Measurements from ENCODE around the gene RABGAP1L. TPM values are rescaled to one million over a fixed set of nuclear protein-coding genes. Genes with fewer than 3 reads are reported as not detected.
"Not testable (repeated sequence)": the region's sequence is repeated elsewhere in the genome, so short reads cannot be mapped to it uniquely, and the experiment has no call there.

Gene RABGAP1L
- polyA plus RNA-seq, 4 donors, result 20.6 to 53.9 (median 25.1) TPM

- H3K27ac ChIP-seq (ENCODE audit: low read depth in 1 of 3, low read length in 2 of 3), result no peak overlapping the region
- FAIRE-seq, result no peak
- peaks cover 0 to 3% (median 0%) of the 10 kb centered on the region in 3 donors for H3K36me3 ChIP-seq (ENCODE audit: control insufficient read depth in 3 of 3, insufficient read depth in 2 of 3, low read depth in 1 of 3, low read length in 3 of 3)
- H3K4me1 ChIP-seq (ENCODE audit: control insufficient read depth in 3 of 3, insufficient read depth in 2 of 3, low read depth in 1 of 3, low read length in 2 of 3), result peaks cover 0 to 11% (median 8%) of the 10 kb centered on the region in 3 donors
- no peaks in the 10 kb centered on the region for H3K27me3 ChIP-seq (ENCODE audit: control insufficient read depth in 3 of 3, insufficient read depth in 3 of 3, low read length in 3 of 3)
- H3K9me3 ChIP-seq (ENCODE audit: control insufficient read depth in 2 of 2, insufficient read depth in 1 of 2, low read depth in 1 of 2, low read length in 1 of 2), result no peaks in the 10 kb centered on the region
- H3K4me3 ChIP-seq (ENCODE audit: low read depth in 1 of 3, low read length in 3 of 3), result no peak overlapping the region
- no peak for DNase-seq
- 80 to 94% (median 87%) methylated on average over 2 of the region's 2 CpGs for WGBS, 3 donors
Observed at GRCh38 chr1:174167265-174167803, 8.0 kb downstream of the RABGAP1L start.

DNA sequence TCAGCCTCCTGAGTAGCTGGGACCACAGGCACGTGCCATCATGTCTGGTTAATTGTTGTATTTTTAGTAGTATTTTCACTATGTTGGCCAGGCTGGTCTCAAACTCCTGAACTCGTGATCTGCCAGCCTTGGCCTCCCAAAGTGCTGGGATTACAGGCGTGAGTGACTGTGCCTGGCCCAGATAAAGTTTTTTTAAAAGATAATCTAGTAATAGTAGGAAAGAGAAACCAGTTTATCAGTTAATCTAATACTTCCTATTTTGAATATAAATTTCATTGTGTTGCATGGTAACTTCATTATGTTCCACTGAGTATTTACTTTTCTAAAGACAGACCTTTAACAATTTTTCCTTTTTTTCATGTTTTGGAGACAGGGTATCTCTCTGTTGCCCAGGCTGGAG, 10.0 kb downstream of the RABGAP1L start:
- H3K36me3 ChIP-seq (ENCODE audit: control insufficient read depth in 3 of 3, insufficient read depth in 2 of 3, low read depth in 1 of 3, low read length in 3 of 3), result peaks cover 0 to 3% (median 0%) of the 10 kb centered on the region in 3 donors
- no peak overlapping the region for H3K27ac ChIP-seq (ENCODE audit: low read depth in 1 of 3, low read length in 2 of 3)
- H3K9me3 ChIP-seq (ENCODE audit: control insufficient read depth in 2 of 2, insufficient read depth in 1 of 2, low read depth in 1 of 2, low read length in 1 of 2), result no peaks in the 10 kb centered on the region
- 46 to 75% (median 63%) methylated on average over 3 of the region's 3 CpGs for WGBS, 3 donors
- no peak overlapping the region for H3K4me3 ChIP-seq (ENCODE audit: low read depth in 1 of 3, low read length in 3 of 3)
- DNase-seq, result no peak
- no peaks in the 10 kb centered on the region for H3K27me3 ChIP-seq (ENCODE audit: control insufficient read depth in 3 of 3, insufficient read depth in 3 of 3, low read length in 3 of 3)
- peaks cover 2 to 7% (median 6%) of the 10 kb centered on the region in 3 donors for H3K4me1 ChIP-seq (ENCODE audit: control insufficient read depth in 3 of 3, insufficient read depth in 2 of 3, low read depth in 1 of 3, low read length in 2 of 3)
- no peak for FAIRE-seq

DNA sequence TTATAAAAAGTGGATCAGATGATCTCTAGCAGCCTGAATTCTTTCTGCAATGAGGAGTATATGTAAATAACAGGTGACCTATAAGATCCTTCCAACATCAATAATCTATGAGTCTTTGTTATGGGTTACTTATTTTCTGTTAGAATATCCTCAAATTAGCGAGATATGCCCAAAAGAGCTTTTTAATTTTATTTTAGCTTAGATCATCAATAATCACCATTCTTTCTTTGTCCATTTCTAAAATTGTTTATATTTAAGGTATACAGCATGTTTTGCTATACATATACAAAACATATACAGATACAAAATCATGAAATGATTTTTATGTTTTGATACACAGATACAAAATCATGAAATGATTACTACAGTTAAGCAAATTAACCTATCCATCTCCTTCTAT, 11.8 kb downstream of the RABGAP1L start:
- FAIRE-seq (no peak), DNase-seq (no peak)
- no peaks in the 10 kb centered on the region for H3K9me3 ChIP-seq (ENCODE audit: control insufficient read depth in 2 of 2, insufficient read depth in 1 of 2, low read depth in 1 of 2, low read length in 1 of 2)
- H3K4me3 ChIP-seq (ENCODE audit: low read depth in 1 of 3, low read length in 3 of 3), result no peak overlapping the region
- peaks cover 0 to 2% (median 0%) of the 10 kb centered on the region in 3 donors for H3K36me3 ChIP-seq (ENCODE audit: control insufficient read depth in 3 of 3, insufficient read depth in 2 of 3, low read depth in 1 of 3, low read length in 3 of 3)
- no peaks in the 10 kb centered on the region for H3K27me3 ChIP-seq (ENCODE audit: control insufficient read depth in 3 of 3, insufficient read depth in 3 of 3, low read length in 3 of 3)
- 92 to 97% (median 97%) methylated on average over 1 of the region's 1 CpG for WGBS, 3 donors
- peaks cover 3 to 11% (median 4%) of the 10 kb centered on the region in 3 donors for H3K4me1 ChIP-seq (ENCODE audit: control insufficient read depth in 3 of 3, insufficient read depth in 2 of 3, low read depth in 1 of 3, low read length in 2 of 3)
- no peak overlapping the region for H3K27ac ChIP-seq (ENCODE audit: low read depth in 1 of 3, low read length in 2 of 3)

GRCh38 chr1:174174461-174175329, 15.4 kb downstream of the RABGAP1L start:
- Histone ChIP-seq H3K4me1 (ENCODE audit: control insufficient read depth in 3 of 3, insufficient read depth in 2 of 3, low read depth in 1 of 3, low read length in 2 of 3) (peaks cover 3 to 5% (median 4%) of the 10 kb centered on the region in 3 donors), H3K27ac (ENCODE audit: low read depth in 1 of 3, low read length in 2 of 3) (peak overlapping the region in 1 of 3 donors; percentile 47), H3K36me3 (ENCODE audit: control insufficient read depth in 3 of 3, insufficient read depth in 2 of 3, low read depth in 1 of 3, low read length in 3 of 3) (peaks cover 0 to 2% (median 0%) of the 10 kb centered on the region in 3 donors), H3K4me3 (ENCODE audit: low read depth in 1 of 3, low read length in 3 of 3) (no peak overlapping the region), H3K9me3 (ENCODE audit: control insufficient read depth in 2 of 2, insufficient read depth in 1 of 2, low read depth in 1 of 2, low read length in 1 of 2) (peaks cover 0 to 3% of the 10 kb centered on the region in 2 donors), H3K27me3 (ENCODE audit: control insufficient read depth in 3 of 3, insufficient read depth in 3 of 3, low read length in 3 of 3) (no peaks in the 10 kb centered on the region)
- DNase-seq, result peak; percentile 37 to 74
- FAIRE-seq, result no peak
- WGBS, 3 donors, result 52 to 64% (median 56%) methylated on average over 6 of the region's 6 CpGs

DNA sequence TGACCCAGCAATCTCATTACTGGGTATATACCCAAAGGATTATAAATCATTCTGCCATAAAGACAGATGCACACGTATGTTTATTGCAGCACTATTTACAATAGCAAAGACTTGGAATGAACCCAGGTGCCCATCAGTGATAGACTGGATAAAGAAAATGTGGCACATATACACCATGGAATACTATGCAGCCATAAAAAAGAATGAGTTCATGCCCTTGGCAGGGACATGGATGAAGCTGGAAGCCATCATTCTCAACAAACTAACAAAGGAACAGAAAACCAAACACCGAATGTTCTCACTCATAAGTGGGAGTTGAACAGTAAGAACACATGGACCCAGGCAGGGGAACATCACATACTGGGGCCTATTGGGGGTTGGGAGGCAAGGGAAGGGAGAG, 19.1 kb downstream of the RABGAP1L start:
- DNase-seq; H3K4me3 ChIP-seq (ENCODE audit: low read depth in 1 of 3, low read length in 3 of 3); FAIRE-seq; H3K4me1 ChIP-seq (ENCODE audit: control insufficient read depth in 3 of 3, insufficient read depth in 2 of 3, low read depth in 1 of 3, low read length in 2 of 3); H3K27me3 ChIP-seq (ENCODE audit: control insufficient read depth in 3 of 3, insufficient read depth in 3 of 3, low read length in 3 of 3); H3K9me3 ChIP-seq (ENCODE audit: control insufficient read depth in 2 of 2, insufficient read depth in 1 of 2, low read depth in 1 of 2, low read length in 1 of 2); H3K27ac ChIP-seq (ENCODE audit: low read depth in 1 of 3, low read length in 2 of 3); H3K36me3 ChIP-seq (ENCODE audit: control insufficient read depth in 3 of 3, insufficient read depth in 2 of 3, low read depth in 1 of 3, low read length in 3 of 3): not testable (repeated sequence)
- 61 to 86% (median 75%) methylated on average over 2 of the region's 2 CpGs for WGBS, 3 donors

- no peak for FAIRE-seq
- no peaks in the 10 kb centered on the region for H3K27me3 ChIP-seq (ENCODE audit: control insufficient read depth in 3 of 3, insufficient read depth in 3 of 3, low read length in 3 of 3)
- no peaks in the 10 kb centered on the region for H3K36me3 ChIP-seq (ENCODE audit: control insufficient read depth in 3 of 3, insufficient read depth in 2 of 3, low read depth in 1 of 3, low read length in 3 of 3)
- WGBS, 3 donors, result 85 to 94% (median 86%) methylated on average over 4 of the region's 4 CpGs
- H3K27ac ChIP-seq (ENCODE audit: low read depth in 1 of 3, low read length in 2 of 3), result no peak overlapping the region
- H3K4me3 ChIP-seq (ENCODE audit: low read depth in 1 of 3, low read length in 3 of 3), result no peak overlapping the region
- peaks cover 3 to 5% (median 4%) of the 10 kb centered on the region in 3 donors for H3K4me1 ChIP-seq (ENCODE audit: control insufficient read depth in 3 of 3, insufficient read depth in 2 of 3, low read depth in 1 of 3, low read length in 2 of 3)
- H3K9me3 ChIP-seq (ENCODE audit: control insufficient read depth in 2 of 2, insufficient read depth in 1 of 2, low read depth in 1 of 2, low read length in 1 of 2), result no peaks in the 10 kb centered on the region
- DNase-seq, result no peak
Observed at GRCh38 chr1:174189428-174190062, 30.2 kb downstream of the RABGAP1L start.

DNA sequence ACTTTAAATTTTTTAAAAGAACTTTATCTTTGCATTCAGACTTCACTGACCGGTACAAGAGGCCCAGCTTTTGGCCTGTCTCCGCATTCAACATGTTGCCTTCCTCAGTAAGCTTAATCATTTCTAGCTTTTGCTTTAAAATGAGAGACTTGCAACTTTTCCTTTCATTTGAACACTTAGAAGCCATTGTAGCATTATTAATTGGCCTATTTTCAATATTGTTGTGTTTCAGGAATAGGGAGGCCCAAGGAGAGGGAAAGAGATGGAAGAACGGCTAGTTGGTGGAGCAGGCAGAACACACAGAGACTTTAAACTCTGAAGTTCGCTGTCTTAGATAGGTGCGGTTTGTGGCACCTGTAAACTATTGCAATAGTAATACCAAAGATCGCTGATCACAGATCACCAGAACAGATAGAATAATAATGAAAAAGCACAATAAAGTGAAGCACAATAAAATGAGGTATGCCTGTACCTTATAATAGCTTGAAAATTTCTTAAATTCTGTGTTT, 31.4 kb downstream of the RABGAP1L start:
- Histone ChIP-seq H3K9me3 (ENCODE audit: control insufficient read depth in 2 of 2, insufficient read depth in 1 of 2, low read depth in 1 of 2, low read length in 1 of 2) (no peaks in the 10 kb centered on the region), H3K27me3 (ENCODE audit: control insufficient read depth in 3 of 3, insufficient read depth in 3 of 3, low read length in 3 of 3) (no peaks in the 10 kb centered on the region), H3K4me3 (ENCODE audit: low read depth in 1 of 3, low read length in 3 of 3) (no peak overlapping the region), H3K4me1 (ENCODE audit: control insufficient read depth in 3 of 3, insufficient read depth in 2 of 3, low read depth in 1 of 3, low read length in 2 of 3) (peaks cover 3 to 5% (median 4%) of the 10 kb centered on the region in 3 donors), H3K27ac (ENCODE audit: low read depth in 1 of 3, low read length in 2 of 3) (peak overlapping the region in 1 of 3 donors; percentile 45), H3K36me3 (ENCODE audit: control insufficient read depth in 3 of 3, insufficient read depth in 2 of 3, low read depth in 1 of 3, low read length in 3 of 3) (no peaks in the 10 kb centered on the region)
- DNase-seq (peak; percentile 41 to 57), FAIRE-seq (no peak)
- 37 to 65% (median 38%) methylated on average over 6 of the region's 6 CpGs for WGBS, 3 donors

GRCh38 chr1:174191349-174191862, 32.1 kb downstream of the RABGAP1L start:
- no peak overlapping the region for H3K4me3 ChIP-seq (ENCODE audit: low read depth in 1 of 3, low read length in 3 of 3)
- no peaks in the 10 kb centered on the region for H3K36me3 ChIP-seq (ENCODE audit: control insufficient read depth in 3 of 3, insufficient read depth in 2 of 3, low read depth in 1 of 3, low read length in 3 of 3)
- no peaks in the 10 kb centered on the region for H3K27me3 ChIP-seq (ENCODE audit: control insufficient read depth in 3 of 3, insufficient read depth in 3 of 3, low read length in 3 of 3)
- no peaks in the 10 kb centered on the region for H3K9me3 ChIP-seq (ENCODE audit: control insufficient read depth in 2 of 2, insufficient read depth in 1 of 2, low read depth in 1 of 2, low read length in 1 of 2)
- peaks cover 3 to 5% (median 4%) of the 10 kb centered on the region in 3 donors for H3K4me1 ChIP-seq (ENCODE audit: control insufficient read depth in 3 of 3, insufficient read depth in 2 of 3, low read depth in 1 of 3, low read length in 2 of 3)
- FAIRE-seq, result no peak
- 69 to 74% (median 70%) methylated on average over 4 of the region's 4 CpGs for WGBS, 3 donors
- peak overlapping the region in 2 of 3 donors; percentile 20 to 45 for H3K27ac ChIP-seq (ENCODE audit: low read depth in 1 of 3, low read length in 2 of 3)
- DNase-seq, result peak in 1 of 2 donors; percentile 7
